ENCODE data around the gene CD86.

Gene CD86

DNA sequence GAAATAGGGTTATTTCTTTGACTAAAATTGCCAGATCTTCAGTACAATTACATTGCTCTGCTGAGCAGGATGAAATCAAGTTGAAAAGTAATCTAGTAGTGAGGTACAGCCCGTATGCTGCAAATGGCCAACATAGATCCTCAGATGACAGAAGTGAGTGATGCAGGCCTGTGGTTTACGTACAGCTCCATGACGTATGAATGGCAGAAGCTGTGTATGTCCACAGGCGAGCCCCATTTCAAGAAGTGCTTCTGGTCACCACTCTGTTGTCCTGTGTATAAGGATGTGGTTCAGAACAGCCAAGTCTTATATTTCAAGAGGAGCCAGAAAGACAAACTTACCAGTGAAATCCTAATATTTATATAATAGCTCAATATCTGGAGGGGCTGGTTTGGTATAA is 9.2 kb downstream of the CD86 start:
- Histone ChIP-seq H3K27ac (no peak overlapping the region), H3K4me2 (ENCODE audit: low read length) (no peak overlapping the region), H2AFZ (no peak overlapping the region), H3K9me3 (ENCODE audit: control insufficient read depth, low read length) (no peaks in the 10 kb centered on the region), H3K4me3 (ENCODE audit: low read depth, low read length) (no peak overlapping the region), H3K4me1 (no peaks in the 10 kb centered on the region), H3K9ac (no peak overlapping the region), H3K79me2 (no peaks in the 10 kb centered on the region), H3K36me3 (ENCODE audit: control insufficient read depth, insufficient read depth, low read length) (no peaks in the 10 kb centered on the region), H3K27me3 (ENCODE audit: control insufficient read depth, insufficient read depth, low read length) (no peaks in the 10 kb centered on the region)
- TF ChIP-seq, protein P1, sequence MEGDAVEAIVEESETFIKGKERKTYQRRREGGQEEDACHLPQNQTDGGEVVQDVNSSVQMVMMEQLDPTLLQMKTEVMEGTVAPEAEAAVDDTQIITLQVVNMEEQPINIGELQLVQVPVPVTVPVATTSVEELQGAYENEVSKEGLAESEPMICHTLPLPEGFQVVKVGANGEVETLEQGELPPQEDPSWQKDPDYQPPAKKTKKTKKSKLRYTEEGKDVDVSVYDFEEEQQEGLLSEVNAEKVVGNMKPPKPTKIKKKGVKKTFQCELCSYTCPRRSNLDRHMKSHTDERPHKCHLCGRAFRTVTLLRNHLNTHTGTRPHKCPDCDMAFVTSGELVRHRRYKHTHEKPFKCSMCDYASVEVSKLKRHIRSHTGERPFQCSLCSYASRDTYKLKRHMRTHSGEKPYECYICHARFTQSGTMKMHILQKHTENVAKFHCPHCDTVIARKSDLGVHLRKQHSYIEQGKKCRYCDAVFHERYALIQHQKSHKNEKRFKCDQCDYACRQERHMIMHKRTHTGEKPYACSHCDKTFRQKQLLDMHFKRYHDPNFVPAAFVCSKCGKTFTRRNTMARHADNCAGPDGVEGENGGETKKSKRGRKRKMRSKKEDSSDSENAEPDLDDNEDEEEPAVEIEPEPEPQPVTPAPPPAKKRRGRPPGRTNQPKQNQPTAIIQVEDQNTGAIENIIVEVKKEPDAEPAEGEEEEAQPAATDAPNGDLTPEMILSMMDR (IDR thresholded peaks at IDR 0.05) = no peak

DNA sequence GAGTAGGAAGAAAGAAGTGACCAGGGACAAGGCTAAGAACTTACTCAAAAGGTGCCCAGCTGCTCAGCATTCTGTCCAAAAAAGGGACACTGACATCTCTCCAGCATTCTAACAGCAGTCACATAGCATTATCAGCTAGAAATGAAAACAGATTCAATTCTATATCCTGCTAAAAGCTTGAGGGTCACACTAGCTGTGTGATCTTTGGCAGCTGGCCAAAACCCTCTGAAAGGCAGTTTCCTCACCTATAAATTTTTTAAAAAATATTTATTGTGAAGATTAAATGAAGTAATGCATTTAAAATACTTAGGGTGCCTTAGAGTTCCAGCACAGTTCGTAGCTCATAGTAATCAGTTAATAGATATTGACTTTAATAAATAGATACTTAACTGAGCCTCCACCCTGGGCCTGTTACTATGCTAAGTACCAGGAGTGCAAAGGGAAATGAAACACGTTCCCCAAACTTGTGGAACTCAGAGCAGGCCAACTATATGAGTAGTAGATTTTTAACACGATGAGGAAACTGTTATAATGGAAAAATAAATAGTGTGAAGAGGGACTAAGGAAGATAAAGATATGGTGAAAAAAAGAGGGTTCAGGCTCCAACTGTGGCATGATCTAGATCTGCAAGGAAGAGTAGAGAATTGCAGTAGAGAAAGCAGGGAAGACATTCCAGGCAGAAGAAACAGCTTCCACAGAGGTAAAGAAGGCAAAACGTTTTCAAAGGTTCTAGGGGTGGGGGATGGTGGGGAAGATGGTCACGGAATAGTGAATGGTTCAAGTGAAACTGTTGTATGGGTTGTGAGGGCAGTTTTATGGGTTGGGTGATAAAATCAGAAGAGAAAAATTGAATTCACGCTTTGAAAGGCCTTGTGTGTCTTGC is 11.4 kb downstream of the CD86 start:
- no peak overlapping the region for H3K4me3 ChIP-seq (ENCODE audit: low read depth, low read length)
- no peaks in the 10 kb centered on the region for H3K79me2 ChIP-seq
- no peak overlapping the region for H2AFZ ChIP-seq
- H3K4me1 ChIP-seq = no peaks in the 10 kb centered on the region
- no peak overlapping the region for H3K9ac ChIP-seq
- H3K36me3 ChIP-seq (ENCODE audit: control insufficient read depth, insufficient read depth, low read length) = no peaks in the 10 kb centered on the region
- no peaks in the 10 kb centered on the region for H3K9me3 ChIP-seq (ENCODE audit: control insufficient read depth, low read length)
- no peak overlapping the region for H3K4me2 ChIP-seq (ENCODE audit: low read length)
- no peaks in the 10 kb centered on the region for H3K27me3 ChIP-seq (ENCODE audit: control insufficient read depth, insufficient read depth, low read length)
- TF ChIP-seq, protein P1 (IDR thresholded peaks at IDR 0.05) = no peak
- H3K27ac ChIP-seq = no peak overlapping the region

DNA sequence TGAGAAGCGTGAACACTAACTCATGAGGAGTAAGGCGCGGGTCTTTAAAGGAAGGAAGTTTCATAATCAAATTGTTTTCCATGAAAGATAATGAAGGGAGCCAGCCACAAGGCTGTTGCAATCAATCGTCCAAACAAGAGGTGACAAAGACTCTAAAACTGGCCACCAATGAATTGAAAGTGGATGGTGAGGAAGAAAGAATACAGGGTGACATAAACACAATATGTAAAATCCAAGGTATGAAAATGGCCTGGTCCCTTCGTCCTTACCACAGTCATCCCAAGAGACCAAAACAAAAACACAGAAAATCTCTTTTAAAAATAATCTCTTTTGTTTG is 12.0 kb downstream of the CD86 start:
- Histone ChIP-seq H3K4me1 (no peaks in the 10 kb centered on the region), H3K79me2 (no peaks in the 10 kb centered on the region), H3K27ac (no peak overlapping the region), H3K4me3 (ENCODE audit: low read depth, low read length) (no peak overlapping the region), H3K27me3 (ENCODE audit: control insufficient read depth, insufficient read depth, low read length) (no peaks in the 10 kb centered on the region), H2AFZ (no peak overlapping the region), H3K36me3 (ENCODE audit: control insufficient read depth, insufficient read depth, low read length) (no peaks in the 10 kb centered on the region), H3K9me3 (ENCODE audit: control insufficient read depth, low read length) (no peaks in the 10 kb centered on the region), H3K4me2 (ENCODE audit: low read length) (no peak overlapping the region), H3K9ac (no peak overlapping the region)
- TF ChIP-seq, protein P1 (IDR thresholded peaks at IDR 0.05) = no peak

DNA sequence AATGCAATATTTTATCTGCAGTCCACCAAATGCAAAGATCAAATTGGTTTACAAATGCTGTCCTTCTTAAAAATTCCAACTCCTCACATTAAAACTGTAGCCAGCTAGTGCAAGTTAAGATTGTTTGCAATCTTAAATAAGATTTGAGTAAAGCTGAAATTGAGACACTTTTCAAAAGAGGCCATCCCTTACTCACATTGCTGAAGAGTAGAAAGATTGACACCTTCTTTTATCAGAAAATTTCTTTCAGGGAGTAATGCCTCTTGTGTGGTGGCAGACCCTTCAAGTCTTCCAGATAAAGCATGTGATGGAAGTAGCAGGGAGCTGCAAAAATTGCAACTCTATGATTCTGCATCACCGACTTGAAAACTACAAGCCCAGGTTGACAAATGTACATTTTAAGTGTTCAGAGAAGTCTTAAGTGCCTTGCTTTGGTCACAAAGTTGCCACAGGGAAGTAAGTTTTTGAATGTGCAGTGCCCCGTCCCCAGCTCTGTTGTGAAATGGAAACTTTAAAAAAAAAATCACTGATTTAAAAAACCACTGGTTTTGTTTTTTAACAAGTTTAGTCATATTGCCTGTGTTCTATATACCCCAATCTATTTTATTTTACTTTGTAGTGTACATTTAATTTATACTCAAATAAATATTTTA is 12.6 kb downstream of the CD86 start:
- H3K9me3 ChIP-seq (ENCODE audit: control insufficient read depth, low read length) = no peaks in the 10 kb centered on the region
- H3K4me1 ChIP-seq = no peaks in the 10 kb centered on the region
- no peak overlapping the region for H3K4me3 ChIP-seq (ENCODE audit: low read depth, low read length)
- H3K79me2 ChIP-seq = no peaks in the 10 kb centered on the region
- no peak overlapping the region for H2AFZ ChIP-seq
- TF ChIP-seq, protein P1 (IDR thresholded peaks at IDR 0.05) = no peak
- no peaks in the 10 kb centered on the region for H3K27me3 ChIP-seq (ENCODE audit: control insufficient read depth, insufficient read depth, low read length)
- no peak overlapping the region for H3K9ac ChIP-seq
- no peak overlapping the region for H3K27ac ChIP-seq
- H3K4me2 ChIP-seq (ENCODE audit: low read length) = no peak overlapping the region
- H3K36me3 ChIP-seq (ENCODE audit: control insufficient read depth, insufficient read depth, low read length) = no peaks in the 10 kb centered on the region

Measured in parathyroid adenoma (tissue), 2 donors.